Measurements from ENCODE around the gene SPRR2A. TPM values are rescaled to one million over a fixed set of nuclear protein-coding genes. Genes with fewer than 3 reads are reported as not detected.

Gene SPRR2A
- total RNA-seq: not detected
- long read RNA-seq, donor 1: 0 reads
- long read RNA-seq, donor 2: 0 reads

DNA sequence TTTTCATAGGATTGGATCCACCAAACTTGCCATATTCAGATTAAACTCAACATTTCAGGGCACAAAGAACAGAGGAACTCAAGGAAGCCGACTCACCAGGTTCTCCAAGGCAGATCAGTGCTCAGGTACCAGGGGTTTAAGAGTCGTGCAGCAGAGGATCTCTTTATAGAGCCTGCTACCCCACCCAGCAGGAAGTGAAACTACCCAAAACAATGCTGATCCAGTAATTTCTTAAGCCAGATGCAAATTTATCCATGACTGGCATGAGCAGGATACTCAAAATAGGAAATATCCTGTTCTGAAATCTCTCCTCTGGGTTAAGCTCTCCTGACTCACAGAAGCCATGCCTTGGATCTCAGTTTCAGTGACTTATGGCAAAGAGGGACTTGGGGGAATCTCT is at the start of gene SPRR2A:
Gene SPRR2A (minus strand): TSS at position 138 of the 400 bp plus-strand sequence. CDS start 777 bp downstream, outside the sequence.
- no peaks in the 10 kb centered on the region for H3K36me3 ChIP-seq (ENCODE audit: low read depth)
- ATAC-seq (no peak), DNase-seq (no peak)
- intact Hi-C loops (cut with DNase I, micrococcal nuclease): no loop called here
- H3K9me3 ChIP-seq: no peaks in the 10 kb centered on the region
- no peak within 1 kb of the TSS for H3K4me3 ChIP-seq
- H3K4me1 ChIP-seq (ENCODE audit: low read depth): no peaks in the 10 kb centered on the region
- TF ChIP-seq, protein P1, sequence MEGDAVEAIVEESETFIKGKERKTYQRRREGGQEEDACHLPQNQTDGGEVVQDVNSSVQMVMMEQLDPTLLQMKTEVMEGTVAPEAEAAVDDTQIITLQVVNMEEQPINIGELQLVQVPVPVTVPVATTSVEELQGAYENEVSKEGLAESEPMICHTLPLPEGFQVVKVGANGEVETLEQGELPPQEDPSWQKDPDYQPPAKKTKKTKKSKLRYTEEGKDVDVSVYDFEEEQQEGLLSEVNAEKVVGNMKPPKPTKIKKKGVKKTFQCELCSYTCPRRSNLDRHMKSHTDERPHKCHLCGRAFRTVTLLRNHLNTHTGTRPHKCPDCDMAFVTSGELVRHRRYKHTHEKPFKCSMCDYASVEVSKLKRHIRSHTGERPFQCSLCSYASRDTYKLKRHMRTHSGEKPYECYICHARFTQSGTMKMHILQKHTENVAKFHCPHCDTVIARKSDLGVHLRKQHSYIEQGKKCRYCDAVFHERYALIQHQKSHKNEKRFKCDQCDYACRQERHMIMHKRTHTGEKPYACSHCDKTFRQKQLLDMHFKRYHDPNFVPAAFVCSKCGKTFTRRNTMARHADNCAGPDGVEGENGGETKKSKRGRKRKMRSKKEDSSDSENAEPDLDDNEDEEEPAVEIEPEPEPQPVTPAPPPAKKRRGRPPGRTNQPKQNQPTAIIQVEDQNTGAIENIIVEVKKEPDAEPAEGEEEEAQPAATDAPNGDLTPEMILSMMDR (IDR thresholded peaks at IDR 0.05): no peak

GRCh38 chr1:153100245-153100644 is 42.9 kb upstream of the SPRR2A start:
- no peaks in the 10 kb centered on the region for H3K9me3 ChIP-seq
- H3K36me3 ChIP-seq (ENCODE audit: low read depth): no peaks in the 10 kb centered on the region
- ATAC-seq: no peak
- intact Hi-C loops (cut with DNase I, micrococcal nuclease): no loop called here
- no peaks in the 10 kb centered on the region for H3K4me1 ChIP-seq (ENCODE audit: low read depth)
- no peak for DNase-seq
- TF ChIP-seq, protein P1 (IDR thresholded peaks at IDR 0.05): no peak
- H3K4me3 ChIP-seq: no peak overlapping the region

DNA sequence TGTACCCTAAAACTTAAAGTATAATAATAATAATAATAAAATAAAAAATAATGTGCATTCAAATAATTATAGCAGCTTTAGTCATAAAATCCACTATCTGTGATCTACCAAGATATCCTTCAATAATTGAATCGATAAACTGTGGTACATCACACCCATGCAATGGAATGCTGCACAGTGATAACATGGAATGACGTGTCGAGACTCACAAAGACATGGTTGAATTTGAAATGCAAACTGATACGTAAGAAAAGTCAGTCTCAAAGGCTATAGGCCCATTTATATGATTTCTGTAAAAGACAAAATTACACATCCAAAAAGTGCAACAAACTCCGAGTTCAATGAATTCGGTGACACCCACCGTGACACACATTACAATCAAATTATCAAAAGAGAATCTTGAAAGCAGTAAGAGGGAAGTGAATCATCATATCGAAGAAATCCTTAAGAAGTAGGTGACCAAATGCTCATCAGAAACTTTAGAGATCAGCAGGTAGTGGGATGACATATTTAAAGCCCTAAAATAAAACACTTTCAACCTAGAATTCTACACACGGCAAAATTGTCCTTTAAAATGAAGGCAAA is 42.2 kb upstream of the SPRR2A start:
- ATAC-seq: no peak
- H3K9me3 ChIP-seq: no peaks in the 10 kb centered on the region
- intact Hi-C loops (cut with DNase I, micrococcal nuclease): no loop called here

DNA sequence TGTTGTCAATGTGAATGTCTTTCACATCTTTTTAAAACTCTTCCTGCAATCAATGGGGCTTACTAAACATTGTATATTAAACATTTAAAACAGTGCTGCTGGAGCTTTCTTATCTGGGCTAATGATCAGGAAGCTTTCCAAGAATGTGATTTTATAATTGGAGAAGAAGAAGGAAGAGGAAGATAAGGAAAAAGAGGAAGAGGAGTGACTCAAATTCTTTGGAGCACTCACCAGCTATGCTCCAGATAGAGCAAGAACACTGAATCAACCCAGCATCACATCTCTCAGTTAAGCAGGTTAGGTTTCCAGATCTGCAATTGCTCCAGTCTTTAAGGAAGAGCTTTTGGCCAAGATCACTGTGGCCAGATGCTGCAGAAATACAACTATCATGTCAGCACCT is 38.5 kb upstream of the SPRR2A start:
- Histone ChIP-seq H3K9me3 (no peaks in the 10 kb centered on the region), H3K36me3 (ENCODE audit: low read depth) (no peaks in the 10 kb centered on the region), H3K4me1 (ENCODE audit: low read depth) (no peaks in the 10 kb centered on the region), H3K4me3 (no peak overlapping the region)
- TF ChIP-seq, protein P1 (IDR thresholded peaks at IDR 0.05): no peak
- DNase-seq (no peak), ATAC-seq (no peak)
- intact Hi-C loops (cut with DNase I, micrococcal nuclease): no loop called here

More for the DNA sequence above, 42.2 kb upstream of the SPRR2A start:
- Histone ChIP-seq H3K36me3 (ENCODE audit: low read depth) (no peaks in the 10 kb centered on the region), H3K4me1 (ENCODE audit: low read depth) (no peaks in the 10 kb centered on the region), H3K4me3 (no peak overlapping the region)
- TF ChIP-seq, protein P1 (IDR thresholded peaks at IDR 0.05): no peak
- no peak for DNase-seq

DNA sequence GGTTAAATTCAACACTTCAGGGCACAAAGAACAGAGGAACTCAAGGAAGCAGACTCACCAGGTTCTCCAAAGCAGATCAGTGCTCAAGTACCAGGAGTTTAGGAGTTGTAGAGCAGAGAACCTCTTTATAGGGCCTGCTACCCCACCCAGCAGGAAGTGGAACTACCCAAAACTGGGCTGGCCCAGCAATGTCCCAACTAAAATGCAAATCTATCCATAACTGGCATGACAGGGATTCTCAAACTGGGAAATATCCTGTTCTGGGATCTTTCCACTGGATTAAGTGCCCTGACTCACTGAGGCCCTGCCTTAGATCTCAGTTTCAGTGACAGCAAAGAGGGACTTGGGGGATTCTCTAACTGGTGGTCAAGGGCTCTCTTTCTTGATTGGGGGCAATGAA is 37.1 kb upstream of the SPRR2A start, which contains the start of gene SPRR2E:
Gene SPRR2E (minus strand): TSS at position 101 of the 400 bp plus-strand sequence. CDS start 775 bp downstream, outside the sequence.
- Histone ChIP-seq H3K4me1 (ENCODE audit: low read depth) (no peaks in the 10 kb centered on the region), H3K36me3 (ENCODE audit: low read depth) (no peaks in the 10 kb centered on the region), H3K9me3 (no peaks in the 10 kb centered on the region), H3K4me3 (no peak within 1 kb of the TSS)
- ATAC-seq: no peak
- no peak for DNase-seq
- intact Hi-C loops (cut with DNase I, micrococcal nuclease): no loop called here
- TF ChIP-seq, protein P1 (IDR thresholded peaks at IDR 0.05): no peak
